Activated CD4-positive, alpha-beta T cell treated with anti-CD3 and anti-CD28 coated beads, Interleukin-10, Interleukin-2, amounts not matched to agents 100 ng/mL and 50 ng/mL, durations not matched to agents 16 hours and 8 hours (primary cell): ENCODE results near the gene ASCC3.

ENCODE experiments used
- DNase-seq: peaks from one replicate; pipeline ENCODE4 v3.0.0-alpha.2; 2020

Gene ASCC3

GRCh38 chr6:100633096-100633777, 247.9 kb downstream of the ASCC3 start:
- peak; percentile 1 for DNase-seq

- no peak for DNase-seq
These were observed 250.6 kb downstream of the ASCC3 start for GRCh38 chr6:100630536-100630935.

GRCh38 chr6:100627911-100628758, 253.0 kb downstream of the ASCC3 start:
- no peak for DNase-seq

- no peak for DNase-seq
These were observed 254.4 kb downstream of the ASCC3 start for GRCh38 chr6:100626721-100627120.

- DNase-seq = no peak
These were observed 258.0 kb downstream of the ASCC3 start for GRCh38 chr6:100622907-100623692.

- no peak for DNase-seq
These were observed 260.9 kb downstream of the ASCC3 start for GRCh38 chr6:100620085-100620840.

GRCh38 chr6:100618351-100618671, 262.8 kb downstream of the ASCC3 start:
- DNase-seq = no peak

- DNase-seq = peak; percentile 11
These were observed 263.3 kb downstream of the ASCC3 start for GRCh38 chr6:100617633-100618350.

- DNase-seq = no peak
These were observed 266.2 kb downstream of the ASCC3 start for GRCh38 chr6:100614933-100615332.

GRCh38 chr6:100614386-100614785, 266.7 kb downstream of the ASCC3 start:
- DNase-seq = no peak

- no peak for DNase-seq
These were observed 267.5 kb downstream of the ASCC3 start for GRCh38 chr6:100613656-100614055.

- no peak for DNase-seq
These were observed 269.0 kb downstream of the ASCC3 start for GRCh38 chr6:100612094-100612493.

GRCh38 chr6:100599088-100599770, 281.9 kb downstream of the ASCC3 start:
- DNase-seq = no peak

GRCh38 chr6:100595456-100595855, 285.7 kb downstream of the ASCC3 start:
- DNase-seq = no peak

GRCh38 chr6:100593522-100593921, 287.6 kb downstream of the ASCC3 start:
- DNase-seq = peak; percentile 28

- no peak for DNase-seq
These were observed 288.2 kb downstream of the ASCC3 start for GRCh38 chr6:100592929-100593328.

GRCh38 chr6:100577425-100577824, 303.7 kb downstream of the ASCC3 start:
- no peak for DNase-seq

GRCh38 chr6:100575921-100576320, 305.2 kb downstream of the ASCC3 start:
- DNase-seq = no peak

GRCh38 chr6:100574836-100575235, 306.3 kb downstream of the ASCC3 start:
- DNase-seq = no peak

GRCh38 chr6:100573166-100573565, 308.0 kb downstream of the ASCC3 start:
- peak; percentile 7 for DNase-seq

- peak; percentile 4 for DNase-seq
These were observed 312.9 kb downstream of the ASCC3 start for GRCh38 chr6:100568255-100568654.

GRCh38 chr6:100566563-100566962, 314.6 kb downstream of the ASCC3 start:
- DNase-seq = no peak
